Gastroesophageal sphincter (tissue), 3 donors: ENCODE data around the gene ALDOA.

Source experiments
- EP300 ChIP-seq: sonication (generic); formaldehyde crosslinking; IDR thresholded peaks from one replicate; pipeline ENCODE4 v1.6.1; 2017; ENCODE audit warnings: antibody characterized with exemption, mild to moderate bottlenecking
- POLR2A ChIP-seq, 2 donors: fragments of 450-650 bp; IDR thresholded peaks; one replicate each; pipeline ENCODE4 v1.6.1; 2017; ENCODE audit warnings: antibody characterized with exemption in 2 of 2, mild to moderate bottlenecking in 2 of 2, moderate library complexity in 1 of 2
- TF ChIP-seq, protein P1 (sequence below), 4 experiments: fragments of 200-600 bp in 2 of 4; fragments of 450-650 bp in 2 of 4; sonication (generic) in 1 of 4; IDR thresholded peaks; one replicate each; pipeline ENCODE4 v1.5.1; 2017 to 2019; ENCODE audit warnings: antibody characterized with exemption in 4 of 4, mild to moderate bottlenecking in 2 of 4, moderate library complexity in 2 of 4

DNA sequence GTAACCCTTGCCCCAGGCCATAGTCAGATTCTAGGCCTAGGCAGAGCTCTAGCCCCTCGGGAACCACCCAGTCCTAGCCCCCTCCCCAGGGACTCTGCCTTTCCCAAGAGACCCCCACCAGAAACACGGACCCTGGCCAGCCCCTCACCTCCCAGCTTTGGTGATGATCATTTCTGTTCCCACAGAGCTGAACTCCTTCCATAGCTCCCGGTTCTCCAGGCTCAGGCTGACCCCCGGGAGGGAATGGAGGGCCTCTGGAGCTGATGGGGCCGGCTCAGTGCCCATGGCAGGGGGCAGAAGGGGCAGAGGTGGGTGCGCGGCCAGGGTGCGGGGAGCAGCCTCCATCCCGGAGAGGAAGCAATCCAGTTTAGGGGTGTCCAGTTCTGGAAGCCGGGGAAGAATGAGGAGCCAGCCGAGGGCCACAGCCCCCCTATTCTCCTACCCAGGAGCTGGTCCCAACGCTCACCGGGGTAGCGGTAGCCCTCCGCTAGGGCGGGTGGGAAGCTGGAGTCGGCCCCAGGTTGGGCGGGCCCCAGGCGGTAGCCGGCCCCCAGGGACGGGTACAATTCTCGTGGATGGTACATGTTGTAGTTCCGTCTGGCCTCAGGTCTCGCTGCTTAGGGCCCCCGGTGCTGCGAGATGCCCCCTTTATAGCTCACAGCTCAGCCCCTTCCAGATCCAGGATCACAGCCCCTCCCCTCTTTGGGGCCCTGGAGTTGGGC, 25.2 kb downstream of the ALDOA start:
- TF ChIP-seq, protein P1, sequence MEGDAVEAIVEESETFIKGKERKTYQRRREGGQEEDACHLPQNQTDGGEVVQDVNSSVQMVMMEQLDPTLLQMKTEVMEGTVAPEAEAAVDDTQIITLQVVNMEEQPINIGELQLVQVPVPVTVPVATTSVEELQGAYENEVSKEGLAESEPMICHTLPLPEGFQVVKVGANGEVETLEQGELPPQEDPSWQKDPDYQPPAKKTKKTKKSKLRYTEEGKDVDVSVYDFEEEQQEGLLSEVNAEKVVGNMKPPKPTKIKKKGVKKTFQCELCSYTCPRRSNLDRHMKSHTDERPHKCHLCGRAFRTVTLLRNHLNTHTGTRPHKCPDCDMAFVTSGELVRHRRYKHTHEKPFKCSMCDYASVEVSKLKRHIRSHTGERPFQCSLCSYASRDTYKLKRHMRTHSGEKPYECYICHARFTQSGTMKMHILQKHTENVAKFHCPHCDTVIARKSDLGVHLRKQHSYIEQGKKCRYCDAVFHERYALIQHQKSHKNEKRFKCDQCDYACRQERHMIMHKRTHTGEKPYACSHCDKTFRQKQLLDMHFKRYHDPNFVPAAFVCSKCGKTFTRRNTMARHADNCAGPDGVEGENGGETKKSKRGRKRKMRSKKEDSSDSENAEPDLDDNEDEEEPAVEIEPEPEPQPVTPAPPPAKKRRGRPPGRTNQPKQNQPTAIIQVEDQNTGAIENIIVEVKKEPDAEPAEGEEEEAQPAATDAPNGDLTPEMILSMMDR (IDR thresholded peaks at IDR 0.05), result no peak
- TF ChIP-seq POLR2A (IDR thresholded peaks at IDR 0.05) (no peak), EP300 (no peak)
